ENCODE measurements around the gene IQGAP3.

DNA sequence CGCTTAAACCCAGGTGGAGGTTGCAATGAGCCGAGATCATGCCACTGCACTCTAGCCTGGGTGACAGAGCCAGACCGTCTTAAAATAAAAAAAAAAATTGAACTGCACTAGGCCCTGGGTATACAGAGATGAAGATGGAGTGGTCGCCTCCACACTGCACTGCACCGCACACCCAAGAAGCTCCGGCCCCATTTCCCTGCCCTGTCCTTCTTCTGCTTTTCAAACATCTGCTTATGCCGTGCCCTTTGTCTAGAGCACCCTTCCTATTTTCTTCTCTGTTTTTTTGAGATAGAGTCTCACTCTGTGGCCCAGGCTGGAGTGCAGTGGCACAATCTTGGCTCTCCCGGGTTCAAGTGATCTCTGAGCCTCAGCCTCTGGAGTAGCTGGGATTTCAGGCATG is 17.4 kb downstream of the IQGAP3 start:
- TF ChIP-seq, protein P1, sequence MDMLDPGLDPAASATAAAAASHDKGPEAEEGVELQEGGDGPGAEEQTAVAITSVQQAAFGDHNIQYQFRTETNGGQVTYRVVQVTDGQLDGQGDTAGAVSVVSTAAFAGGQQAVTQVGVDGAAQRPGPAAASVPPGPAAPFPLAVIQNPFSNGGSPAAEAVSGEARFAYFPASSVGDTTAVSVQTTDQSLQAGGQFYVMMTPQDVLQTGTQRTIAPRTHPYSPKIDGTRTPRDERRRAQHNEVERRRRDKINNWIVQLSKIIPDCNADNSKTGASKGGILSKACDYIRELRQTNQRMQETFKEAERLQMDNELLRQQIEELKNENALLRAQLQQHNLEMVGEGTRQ (IDR thresholded peaks at IDR 0.05; ENCODE audit: low read depth, low read length): no peak
- TF ChIP-seq, protein P2, sequence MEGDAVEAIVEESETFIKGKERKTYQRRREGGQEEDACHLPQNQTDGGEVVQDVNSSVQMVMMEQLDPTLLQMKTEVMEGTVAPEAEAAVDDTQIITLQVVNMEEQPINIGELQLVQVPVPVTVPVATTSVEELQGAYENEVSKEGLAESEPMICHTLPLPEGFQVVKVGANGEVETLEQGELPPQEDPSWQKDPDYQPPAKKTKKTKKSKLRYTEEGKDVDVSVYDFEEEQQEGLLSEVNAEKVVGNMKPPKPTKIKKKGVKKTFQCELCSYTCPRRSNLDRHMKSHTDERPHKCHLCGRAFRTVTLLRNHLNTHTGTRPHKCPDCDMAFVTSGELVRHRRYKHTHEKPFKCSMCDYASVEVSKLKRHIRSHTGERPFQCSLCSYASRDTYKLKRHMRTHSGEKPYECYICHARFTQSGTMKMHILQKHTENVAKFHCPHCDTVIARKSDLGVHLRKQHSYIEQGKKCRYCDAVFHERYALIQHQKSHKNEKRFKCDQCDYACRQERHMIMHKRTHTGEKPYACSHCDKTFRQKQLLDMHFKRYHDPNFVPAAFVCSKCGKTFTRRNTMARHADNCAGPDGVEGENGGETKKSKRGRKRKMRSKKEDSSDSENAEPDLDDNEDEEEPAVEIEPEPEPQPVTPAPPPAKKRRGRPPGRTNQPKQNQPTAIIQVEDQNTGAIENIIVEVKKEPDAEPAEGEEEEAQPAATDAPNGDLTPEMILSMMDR (conservative IDR thresholded peaks at IDR 0.05; ENCODE audit: low read depth, low read length): no peak
